ENCODE data around the gene ARFGAP2. TPM values are rescaled to one million over a fixed set of nuclear protein-coding genes. Genes with fewer than 3 reads are reported as not detected.
"Not testable (repeated sequence)": the region's sequence is repeated elsewhere in the genome, so short reads cannot be mapped to it uniquely, and the experiment has no call there.

ARFGAP2 gene
- total RNA-seq, 1 donor = 182 TPM

- no peaks in the 10 kb centered on the region for H3K9me3 ChIP-seq (ENCODE audit: low read depth, low read length)
- H3K4me1 ChIP-seq (ENCODE audit: insufficient read depth, low read length) = no peaks in the 10 kb centered on the region
- no peak overlapping the region for H3K4me3 ChIP-seq (ENCODE audit: low read length)
- H3K27me3 ChIP-seq (ENCODE audit: insufficient read depth, low read length) = no peaks in the 10 kb centered on the region
Observed at GRCh38 chr11:47201015-47201414, 24.3 kb upstream of the ARFGAP2 start.

- H3K9me3 ChIP-seq (ENCODE audit: low read depth, low read length); H3K4me1 ChIP-seq (ENCODE audit: insufficient read depth, low read length); H3K27me3 ChIP-seq (ENCODE audit: insufficient read depth, low read length); H3K4me3 ChIP-seq (ENCODE audit: low read length): not testable (repeated sequence)
Observed at GRCh38 chr11:47198161-47198560, 21.5 kb upstream of the ARFGAP2 start.

- no peaks in the 10 kb centered on the region for H3K9me3 ChIP-seq (ENCODE audit: low read depth, low read length)
- peaks cover 14% of the 10 kb centered on the region for H3K27me3 ChIP-seq (ENCODE audit: insufficient read depth, low read length)
- H3K4me1 ChIP-seq (ENCODE audit: insufficient read depth, low read length) = peaks cover 5% of the 10 kb centered on the region
- no peak overlapping the region for H3K4me3 ChIP-seq (ENCODE audit: low read length)
Observed at GRCh38 chr11:47192111-47192510, 15.4 kb upstream of the ARFGAP2 start.

- Histone ChIP-seq H3K4me1 (ENCODE audit: insufficient read depth, low read length) (peaks cover 13% of the 10 kb centered on the region), H3K27me3 (ENCODE audit: insufficient read depth, low read length) (peaks cover 20% of the 10 kb centered on the region)
- not testable (repeated sequence) for H3K4me3 ChIP-seq (ENCODE audit: low read length); H3K9me3 ChIP-seq (ENCODE audit: low read depth, low read length)
Observed at GRCh38 chr11:47191137-47191536, 14.5 kb upstream of the ARFGAP2 start.

- H3K4me3 ChIP-seq (ENCODE audit: low read length) = no peak overlapping the region
- no peaks in the 10 kb centered on the region for H3K9me3 ChIP-seq (ENCODE audit: low read depth, low read length)
- H3K4me1 ChIP-seq (ENCODE audit: insufficient read depth, low read length) = peaks cover 22% of the 10 kb centered on the region
- H3K27me3 ChIP-seq (ENCODE audit: insufficient read depth, low read length) = peaks cover 35% of the 10 kb centered on the region
Observed at GRCh38 chr11:47189100-47189834, 12.6 kb upstream of the ARFGAP2 start.

GRCh38 chr11:47188259-47188658 is 11.6 kb upstream of the ARFGAP2 start:
- no peaks in the 10 kb centered on the region for H3K9me3 ChIP-seq (ENCODE audit: low read depth, low read length)
- H3K4me1 ChIP-seq (ENCODE audit: insufficient read depth, low read length) = peaks cover 22% of the 10 kb centered on the region
- peaks cover 44% of the 10 kb centered on the region for H3K27me3 ChIP-seq (ENCODE audit: insufficient read depth, low read length)
- no peak overlapping the region for H3K4me3 ChIP-seq (ENCODE audit: low read length)

- Histone ChIP-seq H3K4me3 (ENCODE audit: low read length) (no peak overlapping the region), H3K27me3 (ENCODE audit: insufficient read depth, low read length) (peaks cover 44% of the 10 kb centered on the region), H3K9me3 (ENCODE audit: low read depth, low read length) (no peaks in the 10 kb centered on the region), H3K4me1 (ENCODE audit: insufficient read depth, low read length) (peaks cover 22% of the 10 kb centered on the region)
Observed at GRCh38 chr11:47187723-47188122, 11.0 kb upstream of the ARFGAP2 start.

- Histone ChIP-seq H3K4me1 (ENCODE audit: insufficient read depth, low read length) (peaks cover 22% of the 10 kb centered on the region), H3K4me3 (ENCODE audit: low read length) (peak overlapping the region; percentile 30), H3K9me3 (ENCODE audit: low read depth, low read length) (no peaks in the 10 kb centered on the region), H3K27me3 (ENCODE audit: insufficient read depth, low read length) (peaks cover 44% of the 10 kb centered on the region)
Observed at GRCh38 chr11:47186700-47187695, 10.3 kb upstream of the ARFGAP2 start.

GRCh38 chr11:47186076-47186699 is 9.5 kb upstream of the ARFGAP2 start, which contains the start of gene PACSIN3:
TSS of gene PACSIN3 (minus strand) at chr11:47186434. CDS start at chr11:47182727, 3,707 bp downstream.
- peaks cover 22% of the 10 kb centered on the region for H3K4me1 ChIP-seq (ENCODE audit: insufficient read depth, low read length)
- H3K4me3 ChIP-seq (ENCODE audit: low read length) = peak within 1 kb of the TSS; percentile 30
- peaks cover 44% of the 10 kb centered on the region for H3K27me3 ChIP-seq (ENCODE audit: insufficient read depth, low read length)
- H3K9me3 ChIP-seq (ENCODE audit: low read depth, low read length) = no peaks in the 10 kb centered on the region

- Histone ChIP-seq H3K9me3 (ENCODE audit: low read depth, low read length) (no peaks in the 10 kb centered on the region), H3K4me3 (ENCODE audit: low read length) (peak overlapping the region; percentile 30), H3K4me1 (ENCODE audit: insufficient read depth, low read length) (peaks cover 22% of the 10 kb centered on the region), H3K27me3 (ENCODE audit: insufficient read depth, low read length) (peaks cover 44% of the 10 kb centered on the region)
Observed at GRCh38 chr11:47185305-47186075, 8.8 kb upstream of the ARFGAP2 start.

GRCh38 chr11:47184711-47185304 is 8.1 kb upstream of the ARFGAP2 start:
- Histone ChIP-seq H3K9me3 (ENCODE audit: low read depth, low read length) (no peaks in the 10 kb centered on the region), H3K27me3 (ENCODE audit: insufficient read depth, low read length) (peaks cover 44% of the 10 kb centered on the region), H3K4me1 (ENCODE audit: insufficient read depth, low read length) (peaks cover 22% of the 10 kb centered on the region), H3K4me3 (ENCODE audit: low read length) (no peak overlapping the region)

GRCh38 chr11:47183969-47184368 is 7.3 kb upstream of the ARFGAP2 start:
- Histone ChIP-seq H3K4me3 (ENCODE audit: low read length) (no peak overlapping the region), H3K27me3 (ENCODE audit: insufficient read depth, low read length) (peaks cover 44% of the 10 kb centered on the region), H3K9me3 (ENCODE audit: low read depth, low read length) (no peaks in the 10 kb centered on the region), H3K4me1 (ENCODE audit: insufficient read depth, low read length) (peaks cover 22% of the 10 kb centered on the region)

- Histone ChIP-seq H3K4me1 (ENCODE audit: insufficient read depth, low read length) (peaks cover 23% of the 10 kb centered on the region), H3K9me3 (ENCODE audit: low read depth, low read length) (no peaks in the 10 kb centered on the region), H3K27me3 (ENCODE audit: insufficient read depth, low read length) (peaks cover 41% of the 10 kb centered on the region), H3K4me3 (ENCODE audit: low read length) (no peak overlapping the region)
Observed at GRCh38 chr11:47183031-47183856, 6.6 kb upstream of the ARFGAP2 start.

All from mononuclear cell (primary cell).